IMR-90 (cell line): ENCODE measurements around the gene SELENOO. TPM values are rescaled to one million over a fixed set of nuclear protein-coding genes. Genes with fewer than 3 reads are reported as not detected.

Experiments
- ATAC-seq: fragments of 200-7000 bp; cut with Tn5 transposase; 2 replicates; pipeline ENCODE4 v1.9.1; 2020; ENCODE audit warnings: low read depth, mild to moderate bottlenecking, moderate library complexity
- BruUV-seq: library from RNA; stranded (reverse); fragments of 400-500 nt; replicated peaks from 2 replicates; lab custom pipeline; 2021; lab: Mats Ljungman, UMichigan
- CTCF ChIA-PET: fragments of 300-600 bp; formaldehyde crosslinking; extraction: SDS; loops from one replicate; lab custom pipeline; 2021; ENCODE audit warnings: antibody characterized with exemption; lab: Yijun Ruan, JAX
- POLR2A ChIA-PET: fragments of 300-600 bp; sonication (Branson Sonifier 250); formaldehyde crosslinking; loops from one replicate; lab custom pipeline; 2022; ENCODE audit warnings: antibody characterized with exemption; ENCODE audit not compliant: unreplicated experiment; lab: Charles Lee
- DNase-seq: peaks from one replicate; pipeline ENCODE4 v3.0.0; 2013
- H2AFZ ChIP-seq: replicated peaks from 2 replicates; pipeline ENCODE3; 2013; ENCODE audit warnings: low read length, mild to moderate bottlenecking; ENCODE audit not compliant: poor library complexity
- H2AK5ac ChIP-seq: 2 replicates; pipeline ENCODE4 v1.6.1; 2013; ENCODE audit warnings: low read depth, low read length, inconsistent platforms
- H2AK9ac ChIP-seq: replicated peaks from 2 replicates; pipeline ENCODE3; 2013; ENCODE audit warnings: mild to moderate bottlenecking, low read depth, low read length, moderate library complexity; ENCODE audit not compliant: poor library complexity
- H2BK120ac ChIP-seq: 2 replicates; pipeline ENCODE4 v1.6.1; 2013; ENCODE audit warnings: low read depth, low read length, inconsistent platforms
- H2BK15ac ChIP-seq: 3 replicates; pipeline ENCODE4 v1.6.1; 2013; ENCODE audit warnings: low read depth, low read length, inconsistent platforms
- H2BK20ac ChIP-seq: 2 replicates; pipeline ENCODE4 v1.6.1; 2013; ENCODE audit warnings: low read depth, mild to moderate bottlenecking, inconsistent platforms, low read length, moderate library complexity
- H2BK5ac ChIP-seq: 2 replicates; pipeline ENCODE4 v1.6.1; 2013; ENCODE audit warnings: mild to moderate bottlenecking, low read depth, low read length, inconsistent platforms; ENCODE audit not compliant: poor library complexity, severe bottlenecking
- H3K14ac ChIP-seq: replicated peaks from 2 replicates; pipeline ENCODE4 v1.6.1; 2013; ENCODE audit warnings: low read depth, low read length, inconsistent platforms
- H3K18ac ChIP-seq: 2 replicates; pipeline ENCODE4 v1.6.1; 2013; ENCODE audit warnings: low read depth, low read length, control low read depth
- H3K23ac ChIP-seq: 2 replicates; pipeline ENCODE4 v1.6.1; 2013; ENCODE audit warnings: low read depth, low read length, inconsistent platforms
- H3K27ac ChIP-seq: 2 replicates; pipeline ENCODE4 v1.5.1; 2013; ENCODE audit warnings: mild to moderate bottlenecking, control low read depth, low read length; ENCODE audit not compliant: insufficient read depth
- H3K27me3 ChIP-seq: 2 replicates; pipeline ENCODE4 v1.6.1; 2013; ENCODE audit warnings: low read length; ENCODE audit not compliant: control insufficient read depth, insufficient read depth
- H3K36me3 ChIP-seq: 2 replicates; pipeline ENCODE4 v1.6.1; 2013; ENCODE audit warnings: low read length, mixed read lengths; ENCODE audit not compliant: control insufficient read depth, insufficient read depth
- H3K4ac ChIP-seq: 2 replicates; pipeline ENCODE4 v1.6.1; 2013; ENCODE audit warnings: low read depth, low read length, inconsistent platforms
- H3K4me1 ChIP-seq: 2 replicates; pipeline ENCODE4 v1.6.1; 2013; ENCODE audit warnings: low read length, mixed read lengths; ENCODE audit not compliant: control insufficient read depth, insufficient read depth
- H3K4me2 ChIP-seq: 2 replicates; pipeline ENCODE4 v1.6.1; 2013; ENCODE audit warnings: low read depth, mild to moderate bottlenecking, control low read depth, low read length, moderate library complexity
- H3K4me3 ChIP-seq: 2 replicates; pipeline ENCODE4 v1.5.1; 2013; ENCODE audit warnings: low read depth, mild to moderate bottlenecking, control low read depth, low read length, moderate library complexity; ENCODE audit not compliant: insufficient read depth
- H3K56ac ChIP-seq: 2 replicates; pipeline ENCODE4 v1.6.1; 2013; ENCODE audit warnings: low read length, inconsistent platforms; ENCODE audit not compliant: insufficient read depth; ENCODE audit errors: extremely low read depth
- H3K79me1 ChIP-seq, 2 experiments: 2 replicates each; pipeline ENCODE4 v1.6.1; 2013; ENCODE audit warnings: low read length in 2 of 2, inconsistent platforms in 1 of 2, low read depth in 1 of 2
- H3K9ac ChIP-seq: 2 replicates; pipeline ENCODE4 v1.6.1; 2013; ENCODE audit warnings: low read depth, low read length, control low read depth
- H3K9me1 ChIP-seq: 2 replicates; pipeline ENCODE4 v1.6.1; 2013; ENCODE audit warnings: low read length, inconsistent platforms; ENCODE audit not compliant: insufficient read depth
- H3K9me3 ChIP-seq: 2 replicates; pipeline ENCODE4 v1.6.1; 2013; ENCODE audit warnings: low read length; ENCODE audit not compliant: control insufficient read depth, insufficient read depth
- H4K20me1 ChIP-seq: 2 replicates; pipeline ENCODE4 v1.6.1; 2013; ENCODE audit warnings: low read length, inconsistent platforms; ENCODE audit not compliant: insufficient read depth
- H4K5ac ChIP-seq: 2 replicates; pipeline ENCODE4 v1.6.1; 2013; ENCODE audit warnings: mild to moderate bottlenecking, low read depth, low read length, control low read depth
- H4K8ac ChIP-seq, 2 experiments: 2 replicates each; pipeline ENCODE4 v1.6.1; 2013; ENCODE audit warnings: low read depth in 2 of 2, low read length in 2 of 2, control low read depth in 1 of 2, inconsistent platforms in 1 of 2
- H4K91ac ChIP-seq: 2 replicates; pipeline ENCODE4 v1.6.1; 2013; ENCODE audit warnings: low read depth, low read length, inconsistent platforms; ENCODE audit not compliant: insufficient read depth
- BHLHE40 ChIP-seq: fragments of 150-350 bp; IDR thresholded peaks from 2 replicates; pipeline ENCODE4 v1.6.1; 2016; ENCODE audit warnings: mild to moderate bottlenecking, low read depth, low read length
- CEBPB ChIP-seq: IDR thresholded peaks from 2 replicates; pipeline ENCODE4 v1.6.1; 2012; ENCODE audit warnings: low read depth, low read length, improper control_type of control experiment
- CHD1 ChIP-seq: IDR thresholded peaks from 2 replicates; pipeline ENCODE4 v1.6.1; 2012; ENCODE audit warnings: low read depth, low read length, improper control_type of control experiment
- FOS ChIP-seq: fragments of 150-350 bp; IDR thresholded peaks from 2 replicates; pipeline ENCODE4 v1.6.1; 2016; ENCODE audit warnings: low read depth, low read length
- MAFK ChIP-seq: IDR thresholded peaks from 2 replicates; pipeline ENCODE4 v1.6.1; 2012; ENCODE audit warnings: low read depth, low read length, improper control_type of control experiment
- MAZ ChIP-seq: IDR thresholded peaks from 2 replicates; pipeline ENCODE4 v1.6.1; 2012; ENCODE audit warnings: low read depth, mild to moderate bottlenecking, low read length, improper control_type of control experiment, moderate library complexity, borderline replicate concordance
- MXI1 ChIP-seq: IDR thresholded peaks from 2 replicates; pipeline ENCODE4 v1.6.1; 2012; ENCODE audit warnings: low read depth, mild to moderate bottlenecking, low read length, moderate library complexity, borderline replicate concordance
- NFE2L2 ChIP-seq: fragments of 150-350 bp; IDR thresholded peaks from 2 replicates; pipeline ENCODE4 v1.6.1; 2016; ENCODE audit warnings: low read depth, mild to moderate bottlenecking, low read length
- POLR2A ChIP-seq: IDR thresholded peaks from 2 replicates; pipeline ENCODE4 v1.6.1; 2012; ENCODE audit warnings: mild to moderate bottlenecking, low read depth, low read length
- RAD21 ChIP-seq: IDR thresholded peaks from 2 replicates; pipeline ENCODE4 v1.6.1; 2012; ENCODE audit warnings: low read length, improper control_type of control experiment
- RCOR1 ChIP-seq: IDR thresholded peaks from 2 replicates; pipeline ENCODE4 v1.6.1; 2012; ENCODE audit warnings: mild to moderate bottlenecking, low read length, improper control_type of control experiment; ENCODE audit not compliant: insufficient replicate concordance
- RFX5 ChIP-seq: IDR thresholded peaks from 2 replicates; pipeline ENCODE4 v1.8.0; 2012; ENCODE audit warnings: low read depth, mild to moderate bottlenecking, low read length, moderate library complexity
- SMC3 ChIP-seq: fragments of 150-350 bp; IDR thresholded peaks from 2 replicates; pipeline ENCODE4 v1.6.1; 2016; ENCODE audit warnings: low read depth, mild to moderate bottlenecking, antibody characterized with exemption, low read length, moderate library complexity
- WGBS, 2 experiments: methylation state at CpG; one replicate each; pipeline versions ENCODE4 v1.1.5 to v1.1.7; 2013; ENCODE audit warnings: missing lambda C conversion rate in 2 of 2; ENCODE audit not compliant: insufficient read length in 1 of 2; ENCODE audit errors: extremely low coverage in 2 of 2; 5-methylcytosine and 5-hydroxymethylcytosine counted together
- dilution Hi-C: fragments of 300-500 bp; cut with HindIII; formaldehyde crosslinking; loops from one replicate; pipeline ENCODE4 v1.14.3; 2018; ENCODE audit warnings: low sequenced_read_pairs; ENCODE audit not compliant: unreplicated experiment
- in situ Hi-C: fragments of 300-500 bp; cut with MboI; formaldehyde crosslinking; loops from 3 replicates; pipeline ENCODE4 v1.14.3; 2019; ENCODE audit warnings: low sequenced_read_pairs, inconsistent platforms, mixed read lengths
- intact Hi-C: fragments of 100-400 bp; cut with micrococcal nuclease; formaldehyde crosslinking; loops from 2 replicates; pipeline ENCODE4 v1.10.0; 2022
- polyA plus RNA-seq, 3 experiments: library from polyadenylated mRNA; depleted of rRNA; stranded (reverse); fragments of >200 nt; gene quantifications; 2 replicates each; pipeline ENCODE4 v1.2.3, GENCODE V29; 2012; ENCODE audit warnings: low replicate concordance in 1 of 3
- total RNA-seq: library from RNA; depleted of rRNA; stranded (reverse); fragments of >200 nt; gene quantifications from 2 replicates; pipeline ENCODE4 v1.2.3, GENCODE V29; 2012
- TF ChIP-seq, protein P1 (sequence below): conservative IDR thresholded peaks from 2 replicates; pipeline ENCODE4 v1.5.1; 2012; ENCODE audit warnings: mild to moderate bottlenecking, low read depth, low read length, improper control_type of control experiment
- TF ChIP-seq, protein P2 (sequence below): fragments of 150-350 bp; IDR thresholded peaks from 2 replicates; pipeline ENCODE4 v1.6.1; 2017; ENCODE audit warnings: mild to moderate bottlenecking, antibody characterized with exemption, low read length, low read depth

SELENOO gene
- total and polyA plus RNA-seq, 2 of the 4 experiments (the other 2 are of a cell fraction) = 10.4 to 21.4 TPM

DNA sequence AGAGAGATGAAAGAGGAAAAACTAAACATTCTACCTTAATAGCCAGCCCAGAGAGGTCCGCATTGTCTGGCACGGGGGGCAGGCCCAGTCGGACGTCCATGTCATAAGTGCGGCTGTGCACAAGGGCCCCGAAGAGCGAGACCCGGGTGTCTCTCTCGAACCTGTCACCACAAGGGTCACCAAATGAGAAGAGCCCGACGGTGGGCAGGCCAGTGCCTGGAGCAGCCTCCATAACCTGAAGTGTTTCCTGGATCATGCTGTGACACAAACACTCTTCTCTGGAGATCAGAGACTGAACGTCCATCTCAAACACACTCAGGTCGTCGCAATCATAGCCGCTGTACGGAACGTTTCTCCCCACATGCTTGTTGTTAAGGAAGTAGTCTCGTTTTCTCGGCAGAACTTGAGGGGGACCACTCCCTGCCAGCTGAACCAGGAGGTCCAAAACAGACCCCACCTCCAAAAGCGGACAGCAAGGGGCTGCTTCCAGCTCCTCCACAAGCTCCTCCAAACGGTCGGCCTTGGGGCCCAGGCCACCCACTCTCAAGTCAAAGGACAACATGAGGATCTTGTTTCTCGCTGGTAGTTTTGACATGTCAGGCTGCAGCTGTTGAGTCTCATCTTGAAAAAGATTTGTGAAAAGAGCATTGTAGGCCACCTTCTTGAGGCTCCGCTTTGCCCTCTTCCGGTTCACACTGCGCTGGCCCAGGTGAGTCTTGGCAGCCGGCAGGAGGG lies 43.0 kb downstream of the SELENOO start:
- peak overlapping the region; percentile 81 for H3K27ac ChIP-seq
- H2AK9ac ChIP-seq = peak overlapping the region; percentile 88
- in situ Hi-C loops (no loop called here), dilution Hi-C loops (no loop called here), intact Hi-C loops (loop anchor here (2.0 kb wide), 1 partner anchor 255 kb away; no protein-coding TSS in a partner anchor)
- peak overlapping the region; percentile 61 for H3K14ac ChIP-seq
- H3K4ac ChIP-seq = peak overlapping the region; percentile 48
- peak overlapping the region; percentile 64; the same call in 1 of the 2 replicates for H2AK5ac ChIP-seq
- no peak overlapping the region for H2BK5ac ChIP-seq
- peaks cover 5% of the 10 kb centered on the region for H3K4me1 ChIP-seq
- ATAC-seq (no peak), DNase-seq (peak; percentile 16)
- no peaks in the 10 kb centered on the region for H3K27me3 ChIP-seq
- H3K23ac ChIP-seq = peak overlapping the region; percentile 11
- peak overlapping the region; percentile 90 for H3K9ac ChIP-seq
- H4K20me1 ChIP-seq = peaks cover 41% of the 10 kb centered on the region
- no peak overlapping the region for H2BK120ac ChIP-seq
- 28% methylated on average over 13 of the region's 27 CpGs; no CpG with 5 or more reads in 1 of the 2 experiments for WGBS, 2 experiments
- no peak overlapping the region for H4K91ac ChIP-seq
- no peak overlapping the region for H4K5ac ChIP-seq
- peaks cover 15 to 62% of the 10 kb centered on the region in 2 experiments for H3K79me1 ChIP-seq
- no peaks in the 10 kb centered on the region for H3K9me3 ChIP-seq
- no peak overlapping the region for H2BK15ac ChIP-seq
- no TSS peak for BruUV-seq
- peak overlapping the region; percentile 96 for H3K4me3 ChIP-seq
- CTCF ChIA-PET = interaction anchor here (0.6 to 1.0 kb wide), 3 partner anchors 22 to 377 kb away, joined by 3 to 10 read pairs (median 3); no protein-coding TSS in a partner anchor
- peaks cover 32% of the 10 kb centered on the region for H3K36me3 ChIP-seq
- H2AFZ ChIP-seq = peak overlapping the region; percentile 96
- H3K9me1 ChIP-seq = 0 out of 2 replicates have a peak, but pooled peaks cover 3% of the 10 kb centered on the region
- peak overlapping the region; percentile 16 to 99; a peak in 3 of 4 replicates for H4K8ac ChIP-seq
- POLR2A ChIA-PET = interaction anchor here (0.6 kb wide), 1 partner anchor 249 kb away, joined by 6 read pairs; no protein-coding TSS in a partner anchor
- H3K18ac ChIP-seq = no peak overlapping the region
- H2BK20ac ChIP-seq = no peak overlapping the region
- H3K56ac ChIP-seq = 0 out of 2 replicates have a peak overlapping the region, but pooled peaks have one; percentile 20
- peak overlapping the region; percentile 95 for H3K4me2 ChIP-seq
- TF ChIP-seq BHLHE40 (no peak), RFX5 (no peak), MAFK (no peak), CHD1 (no peak), NFE2L2 (no peak), POLR2A (no peak), MXI1 (no peak), RAD21 (no peak), CEBPB (no peak), FOS (no peak), MAZ (no peak), SMC3 (no peak), RCOR1 (no peak)
- TF ChIP-seq, protein P1, sequence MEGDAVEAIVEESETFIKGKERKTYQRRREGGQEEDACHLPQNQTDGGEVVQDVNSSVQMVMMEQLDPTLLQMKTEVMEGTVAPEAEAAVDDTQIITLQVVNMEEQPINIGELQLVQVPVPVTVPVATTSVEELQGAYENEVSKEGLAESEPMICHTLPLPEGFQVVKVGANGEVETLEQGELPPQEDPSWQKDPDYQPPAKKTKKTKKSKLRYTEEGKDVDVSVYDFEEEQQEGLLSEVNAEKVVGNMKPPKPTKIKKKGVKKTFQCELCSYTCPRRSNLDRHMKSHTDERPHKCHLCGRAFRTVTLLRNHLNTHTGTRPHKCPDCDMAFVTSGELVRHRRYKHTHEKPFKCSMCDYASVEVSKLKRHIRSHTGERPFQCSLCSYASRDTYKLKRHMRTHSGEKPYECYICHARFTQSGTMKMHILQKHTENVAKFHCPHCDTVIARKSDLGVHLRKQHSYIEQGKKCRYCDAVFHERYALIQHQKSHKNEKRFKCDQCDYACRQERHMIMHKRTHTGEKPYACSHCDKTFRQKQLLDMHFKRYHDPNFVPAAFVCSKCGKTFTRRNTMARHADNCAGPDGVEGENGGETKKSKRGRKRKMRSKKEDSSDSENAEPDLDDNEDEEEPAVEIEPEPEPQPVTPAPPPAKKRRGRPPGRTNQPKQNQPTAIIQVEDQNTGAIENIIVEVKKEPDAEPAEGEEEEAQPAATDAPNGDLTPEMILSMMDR = no peak
- TF ChIP-seq, protein P2, sequence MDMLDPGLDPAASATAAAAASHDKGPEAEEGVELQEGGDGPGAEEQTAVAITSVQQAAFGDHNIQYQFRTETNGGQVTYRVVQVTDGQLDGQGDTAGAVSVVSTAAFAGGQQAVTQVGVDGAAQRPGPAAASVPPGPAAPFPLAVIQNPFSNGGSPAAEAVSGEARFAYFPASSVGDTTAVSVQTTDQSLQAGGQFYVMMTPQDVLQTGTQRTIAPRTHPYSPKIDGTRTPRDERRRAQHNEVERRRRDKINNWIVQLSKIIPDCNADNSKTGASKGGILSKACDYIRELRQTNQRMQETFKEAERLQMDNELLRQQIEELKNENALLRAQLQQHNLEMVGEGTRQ = no peak
